Measurements from ENCODE around the gene HCAR1.

HCAR1 gene

GRCh38 chr12:122732170-122732569 lies 1.5 kb upstream of the HCAR1 start:
- H3K4me3 ChIP-seq (ENCODE audit: control insufficient read depth, low read depth, low read length), result no peak overlapping the region
- TF ChIP-seq CTCF (conservative IDR thresholded peaks at IDR 0.05; ENCODE audit: control insufficient read depth, insufficient read depth, low read depth, low read length), result no peak
- DNase-seq (ENCODE audit: low read depth), result no peak

- TF ChIP-seq CTCF (conservative IDR thresholded peaks at IDR 0.05; ENCODE audit: control insufficient read depth, insufficient read depth, low read depth, low read length), result no peak
- H3K4me3 ChIP-seq (ENCODE audit: control insufficient read depth, low read depth, low read length), result peak overlapping the region; percentile 28
- no peak for DNase-seq (ENCODE audit: low read depth)
Observed at GRCh38 chr12:122729583-122730214, 945 bp downstream of the HCAR1 start.

- H3K4me3 ChIP-seq (ENCODE audit: control insufficient read depth, low read depth, low read length), result no peak overlapping the region
- TF ChIP-seq CTCF (conservative IDR thresholded peaks at IDR 0.05; ENCODE audit: control insufficient read depth, insufficient read depth, low read depth, low read length), result no peak
- DNase-seq (ENCODE audit: low read depth), result no peak
Observed at GRCh38 chr12:122726080-122726558, 4.5 kb downstream of the HCAR1 start.

- no peak for TF ChIP-seq CTCF (conservative IDR thresholded peaks at IDR 0.05; ENCODE audit: control insufficient read depth, insufficient read depth, low read depth, low read length)
- DNase-seq (ENCODE audit: low read depth), result no peak
- H3K4me3 ChIP-seq (ENCODE audit: control insufficient read depth, low read depth, low read length), result no peak overlapping the region
Observed at GRCh38 chr12:122725452-122726079, 5.1 kb downstream of the HCAR1 start.

GRCh38 chr12:122724641-122725243 lies 5.9 kb downstream of the HCAR1 start:
- no peak for DNase-seq (ENCODE audit: low read depth)
- no peak overlapping the region for H3K4me3 ChIP-seq (ENCODE audit: control insufficient read depth, low read depth, low read length)
- TF ChIP-seq CTCF (conservative IDR thresholded peaks at IDR 0.05; ENCODE audit: control insufficient read depth, insufficient read depth, low read depth, low read length), result no peak

GRCh38 chr12:122722387-122722786 lies 8.3 kb downstream of the HCAR1 start:
- no peak for DNase-seq (ENCODE audit: low read depth)
- TF ChIP-seq CTCF (conservative IDR thresholded peaks at IDR 0.05; ENCODE audit: control insufficient read depth, insufficient read depth, low read depth, low read length), result no peak
- no peak overlapping the region for H3K4me3 ChIP-seq (ENCODE audit: control insufficient read depth, low read depth, low read length)
